Hematopoietic multipotent progenitor cell treated with erythropoietin and hydrocortisone succinate and interleukin-3 and kit ligand, for 8 days (in vitro differentiated cells): ENCODE measurements around the gene GPN2.
A peak's percentile ranks its signal among the peaks of the same experiment; 100 is the strongest.

ENCODE experiments used
- DNase-seq: peaks from one replicate; pipeline ENCODE4 v3.0.0-alpha.2; 2015

The GPN2 gene

GRCh38 chr1:26889551-26890466 is at the start of gene GPN2:
GPN2 (minus strand) TSS chr1:26890283; CDS start chr1:26890096, 187 bp downstream.
- DNase-seq = peak; percentile 90

- no peak for DNase-seq
Measured at GRCh38 chr1:26938659-26939025, 48.6 kb upstream of the GPN2 start.

GRCh38 chr1:26938004-26938658 is 48.0 kb upstream of the GPN2 start:
- no peak for DNase-seq

- DNase-seq = no peak
Measured at GRCh38 chr1:26936823-26937222, 46.7 kb upstream of the GPN2 start.

GRCh38 chr1:26932531-26932930 is 42.4 kb upstream of the GPN2 start:
- DNase-seq = no peak

- no peak for DNase-seq
Measured at GRCh38 chr1:26923711-26924110, 33.6 kb upstream of the GPN2 start.

GRCh38 chr1:26922901-26923300 is 32.8 kb upstream of the GPN2 start:
- DNase-seq = no peak

- no peak for DNase-seq
Measured at GRCh38 chr1:26922431-26922729, 32.3 kb upstream of the GPN2 start.

GRCh38 chr1:26921540-26922430 is 31.7 kb upstream of the GPN2 start, which contains the start of gene NUDC:
NUDC (plus strand) TSS chr1:26921743; CDS start chr1:26921849, 106 bp downstream.
- DNase-seq = peak; percentile 98

- DNase-seq = no peak
Measured at GRCh38 chr1:26921126-26921539, 31.1 kb upstream of the GPN2 start.

GRCh38 chr1:26915204-26915842 is 25.2 kb upstream of the GPN2 start:
- no peak for DNase-seq

- peak; percentile 79 for DNase-seq
Measured at GRCh38 chr1:26913754-26914619, 23.9 kb upstream of the GPN2 start, which contains the start of gene NR0B2. NR0B2 (minus strand) TSS chr1:26913975; CDS start chr1:26913940, 35 bp downstream.

GRCh38 chr1:26913389-26913753 is 23.3 kb upstream of the GPN2 start:
- DNase-seq = no peak

- DNase-seq = no peak
Measured at GRCh38 chr1:26912147-26912490, 22.0 kb upstream of the GPN2 start.

GRCh38 chr1:26911399-26912146 is 21.5 kb upstream of the GPN2 start:
- DNase-seq = no peak

- DNase-seq = no peak
Measured at GRCh38 chr1:26910343-26911160, 20.5 kb upstream of the GPN2 start.

- DNase-seq = no peak
Measured at GRCh38 chr1:26909951-26910342, 19.9 kb upstream of the GPN2 start.

GRCh38 chr1:26907071-26907917 is 17.2 kb upstream of the GPN2 start:
- DNase-seq = no peak
